ENCODE data around the gene MTCL3.

MTCL3 gene

GRCh38 chr6:127547215-127547614, 28.1 kb upstream of the MTCL3 start:
- DNase-seq (peak in 6 of 14 experiments; percentile 1 to 35 (median 11)), ATAC-seq (ENCODE audit: poor library complexity) (no peak)
- H3K4me3 Mint-ChIP-seq: no peak overlapping the region
- H3K36me3 Mint-ChIP-seq (ENCODE audit: low read depth): no peaks in the 10 kb centered on the region
- peaks cover 33% of the 10 kb centered on the region for H3K27me3 Mint-ChIP-seq
- Histone ChIP-seq H3K27me3 (ENCODE audit: control insufficient read depth in 1 of 2, insufficient read depth in 2 of 2, low read length in 2 of 2) (peaks cover 0 to 8% of the 10 kb centered on the region in 2 experiments), H3K4me3 (ENCODE audit: low read length) (no peak overlapping the region), H3K4me1 (ENCODE audit: insufficient read depth, low read length) (no peaks in the 10 kb centered on the region), H3K36me3 (ENCODE audit: insufficient read depth, low read length) (no peaks in the 10 kb centered on the region), H3K27ac (ENCODE audit: low read depth in 1 of 2, low read length in 2 of 2) (no peak overlapping the region), H3K9me3 (ENCODE audit: control insufficient read depth in 1 of 2, insufficient read depth in 1 of 2, low read length in 2 of 2) (no peaks in the 10 kb centered on the region)
- no peak overlapping the region for H3K27ac Mint-ChIP-seq
- CTCF ChIA-PET: interaction anchor here (2.9 kb wide), 1 partner anchor 31 kb away, joined by 9 read pairs; no protein-coding TSS in a partner anchor
- no peaks in the 10 kb centered on the region for H3K9me3 Mint-ChIP-seq
- POLR2A ChIA-PET: no interaction called here
- H3K4me1 Mint-ChIP-seq (ENCODE audit: low read depth): no peaks in the 10 kb centered on the region
- intact Hi-C loops (cut with DNase I, micrococcal nuclease): no loop called here
- no peak for TF ChIP-seq CTCF (IDR thresholded peaks at IDR 0.05)

GRCh38 chr6:127539272-127539671, 20.1 kb upstream of the MTCL3 start:
- ChIA-PET CTCF (interaction anchor here (0.6 to 2.4 kb wide), 13 partner anchors 11 to 237 kb away, joined by 3 to 18 read pairs (median 4); partner anchors contain the start of gene ECHDC1), POLR2A (no interaction called here)
- intact Hi-C loops (cut with DNase I, micrococcal nuclease): loop anchor here (1.0 to 10.0 kb wide), 6 partner anchors 74 to 1544 kb away; no protein-coding TSS in a partner anchor
- Mint-ChIP-seq H3K4me1 (ENCODE audit: low read depth) (no peaks in the 10 kb centered on the region), H3K36me3 (ENCODE audit: low read depth) (no peaks in the 10 kb centered on the region), H3K4me3 (no peak overlapping the region), H3K27ac (no peak overlapping the region), H3K9me3 (no peaks in the 10 kb centered on the region), H3K27me3 (peaks cover 10% of the 10 kb centered on the region)
- Histone ChIP-seq H3K9me3 (ENCODE audit: control insufficient read depth in 1 of 2, insufficient read depth in 1 of 2, low read length in 2 of 2) (no peaks in the 10 kb centered on the region), H3K4me1 (ENCODE audit: insufficient read depth, low read length) (no peaks in the 10 kb centered on the region), H3K27ac (ENCODE audit: low read depth in 1 of 2, low read length in 2 of 2) (no peak overlapping the region), H3K36me3 (ENCODE audit: insufficient read depth, low read length) (no peaks in the 10 kb centered on the region), H3K4me3 (ENCODE audit: low read length) (no peak overlapping the region), H3K27me3 (ENCODE audit: control insufficient read depth in 1 of 2, insufficient read depth in 2 of 2, low read length in 2 of 2) (peaks cover 0 to 13% of the 10 kb centered on the region in 2 experiments)
- DNase-seq (peak in 3 of 14 experiments; percentile 25 to 31 (median 28)), ATAC-seq (ENCODE audit: poor library complexity) (peak; percentile 55)
- peak; percentile 67 for TF ChIP-seq CTCF (IDR thresholded peaks at IDR 0.05)

- Mint-ChIP-seq H3K36me3 (ENCODE audit: low read depth) (no peaks in the 10 kb centered on the region), H3K27ac (no peak overlapping the region), H3K27me3 (peaks cover 10% of the 10 kb centered on the region), H3K9me3 (no peaks in the 10 kb centered on the region), H3K4me1 (ENCODE audit: low read depth) (no peaks in the 10 kb centered on the region), H3K4me3 (no peak overlapping the region)
- ChIA-PET CTCF (interaction anchor here (0.6 to 2.4 kb wide), 14 partner anchors 10 to 237 kb away, joined by 3 to 18 read pairs (median 4); partner anchors contain the start of gene ECHDC1), POLR2A (interaction anchor here (1.3 kb wide), 1 partner anchor 23 kb away, joined by 4 read pairs; no protein-coding TSS in a partner anchor)
- no peaks in the 10 kb centered on the region for H3K9me3 ChIP-seq (ENCODE audit: control insufficient read depth in 1 of 2, insufficient read depth in 1 of 2, low read length in 2 of 2)
- no peak for TF ChIP-seq CTCF (IDR thresholded peaks at IDR 0.05)
- intact Hi-C loops (cut with DNase I, micrococcal nuclease): loop anchor here (1.0 to 10.0 kb wide), 6 partner anchors 74 to 1544 kb away; no protein-coding TSS in a partner anchor
- no peak overlapping the region for H3K4me3 ChIP-seq (ENCODE audit: low read length)
- ATAC-seq (ENCODE audit: poor library complexity): no peak
- DNase-seq: no peak
- no peaks in the 10 kb centered on the region for H3K36me3 ChIP-seq (ENCODE audit: insufficient read depth, low read length)
- H3K27me3 ChIP-seq (ENCODE audit: control insufficient read depth in 1 of 2, insufficient read depth in 2 of 2, low read length in 2 of 2): peaks cover 0 to 13% of the 10 kb centered on the region in 2 experiments
- no peaks in the 10 kb centered on the region for H3K4me1 ChIP-seq (ENCODE audit: insufficient read depth, low read length)
- no peak overlapping the region for H3K27ac ChIP-seq (ENCODE audit: low read depth in 1 of 2, low read length in 2 of 2)
These were observed 19.7 kb upstream of the MTCL3 start for GRCh38 chr6:127538750-127539264.

All from CD4-positive, alpha-beta T cell (primary cell).